Liver (tissue), 9 donors: ENCODE measurements around the gene CPSF4L. TPM values are rescaled to one million over a fixed set of nuclear protein-coding genes. Genes with fewer than 3 reads are reported as not detected.

Experiments used
- DNase-seq: peaks from one replicate; pipeline ENCODE4 v3.0.0-alpha.2; 2017; ENCODE audit warnings: low spot score
- H3K27ac ChIP-seq, 2 donors: one replicate each; pipeline ENCODE4 v1.7.0; 2013; ENCODE audit warnings: inconsistent platforms in 2 of 2, low read length in 2 of 2, control low read depth in 1 of 2, low read depth in 1 of 2, mild to moderate bottlenecking in 1 of 2
- H3K27me3 ChIP-seq, 4 donors: one replicate each; pipeline versions ENCODE4 v1.6.1 to v1.7.0; 2013; ENCODE audit warnings: low read length in 3 of 4, inconsistent platforms in 1 of 4, mild to moderate bottlenecking in 1 of 4, moderate library complexity in 1 of 4; ENCODE audit not compliant: control insufficient read depth in 4 of 4, insufficient read depth in 4 of 4
- H3K36me3 ChIP-seq, 4 donors: one replicate each; pipeline versions ENCODE4 v1.6.1 to v1.7.0; 2013; ENCODE audit warnings: low read length in 3 of 4, mild to moderate bottlenecking in 3 of 4, low read depth in 1 of 4, moderate library complexity in 1 of 4; ENCODE audit not compliant: control insufficient read depth in 4 of 4, insufficient read depth in 3 of 4
- H3K4me1 ChIP-seq, 4 donors: one replicate each; pipeline versions ENCODE4 v1.6.1 to v1.7.0; 2013; ENCODE audit warnings: low read length in 3 of 4, mild to moderate bottlenecking in 3 of 4, moderate library complexity in 1 of 4; ENCODE audit not compliant: control insufficient read depth in 4 of 4, insufficient read depth in 4 of 4
- H3K4me3 ChIP-seq, 3 donors: one replicate each; pipeline versions ENCODE4 v1.6.1 to v1.7.0; 2013; ENCODE audit warnings: low read length in 3 of 3, control low read depth in 1 of 3, low read depth in 1 of 3, mild to moderate bottlenecking in 1 of 3
- H3K9ac ChIP-seq, 2 donors: one replicate each; pipeline ENCODE4 v1.7.0; 2013; ENCODE audit warnings: low read length in 2 of 2, mild to moderate bottlenecking in 2 of 2, moderate library complexity in 2 of 2, control low read depth in 1 of 2, low read depth in 1 of 2
- H3K9me3 ChIP-seq, 4 donors: one replicate each; pipeline versions ENCODE4 v1.6.1 to v1.7.0; 2013; ENCODE audit warnings: low read length in 3 of 4; ENCODE audit not compliant: control insufficient read depth in 4 of 4
- EGR1 ChIP-seq, 2 donors: IDR thresholded peaks; 2 replicates each; pipeline ENCODE4 v1.6.1; 2016 to 2018; ENCODE audit warnings: antibody characterized with exemption in 2 of 2, low read depth in 2 of 2
- FOXA2 ChIP-seq: IDR thresholded peaks from 2 replicates; pipeline ENCODE4 v1.6.1; 2016; ENCODE audit warnings: antibody characterized with exemption
- GABPA ChIP-seq, 2 donors: IDR thresholded peaks in 1 of 2; conservative IDR thresholded peaks in 1 of 2; 2 replicates each; pipeline ENCODE4 v1.6.1; 2016; ENCODE audit warnings: antibody characterized with exemption in 2 of 2, mild to moderate bottlenecking in 1 of 2, moderate library complexity in 1 of 2
- HNF4A ChIP-seq, 2 donors: conservative IDR thresholded peaks; 2 replicates each; pipeline ENCODE4 v1.6.1; 2016; ENCODE audit warnings: antibody characterized with exemption in 2 of 2, mild to moderate bottlenecking in 2 of 2
- HNF4G ChIP-seq: IDR thresholded peaks from 2 replicates; pipeline ENCODE4 v1.6.1; 2016; ENCODE audit warnings: antibody characterized with exemption
- JUND ChIP-seq, 2 donors: IDR thresholded peaks; 2 replicates each; pipeline ENCODE4 v1.6.1; 2016; ENCODE audit warnings: antibody characterized with exemption in 2 of 2
- NR2F2 ChIP-seq: IDR thresholded peaks from 2 replicates; pipeline ENCODE4 v1.6.1; 2016; ENCODE audit warnings: antibody characterized with exemption
- RAD21 ChIP-seq, 2 donors: IDR thresholded peaks; 2 replicates each; pipeline ENCODE4 v1.6.1; 2016; ENCODE audit warnings: antibody characterized with exemption in 2 of 2, mild to moderate bottlenecking in 2 of 2
- RXRA ChIP-seq, 2 donors: IDR thresholded peaks; 2 replicates each; pipeline ENCODE4 v1.6.1; 2017 to 2018; ENCODE audit warnings: antibody characterized with exemption in 2 of 2, mild to moderate bottlenecking in 1 of 2
- SP1 ChIP-seq: IDR thresholded peaks from 2 replicates; pipeline ENCODE4 v1.6.1; 2018; ENCODE audit warnings: antibody characterized with exemption, mild to moderate bottlenecking
- TAF1 ChIP-seq: conservative IDR thresholded peaks from 2 replicates; pipeline ENCODE4 v1.6.1; 2016; ENCODE audit warnings: antibody characterized with exemption, mild to moderate bottlenecking
- YY1 ChIP-seq: IDR thresholded peaks from 2 replicates; pipeline ENCODE4 v1.6.1; 2016; ENCODE audit warnings: antibody characterized with exemption, mild to moderate bottlenecking
- WGBS: extraction: QIAGEN DNeasy Blood & Tissue Kit; methylation state at CpG from one replicate; pipeline ENCODE4 v1.1.7; 2013; 5-methylcytosine and 5-hydroxymethylcytosine counted together
- polyA plus RNA-seq, 2 donors: library from polyadenylated mRNA; stranded (reverse) in 1 of 2; unstranded in 1 of 2; fragments of 200-250 nt in 1 of 2; fragments of >200 nt in 1 of 2; fragmentation: Nextera tagmentation in 1 of 2; extraction: Ambion mirVana in 1 of 2; gene quantifications; one replicate each; pipeline versions ENCODE4 v1.2.1 to v1.2.3, GENCODE V29; 2013 to 2015
- total RNA-seq, 2 donors: library from RNA; depleted of rRNA; stranded (reverse); fragments of >200 nt; gene quantifications; one replicate each; pipeline ENCODE4 v1.2.3, GENCODE V29; 2014
- TF ChIP-seq, protein P1 (sequence below): fragments of 150-350 bp; IDR thresholded peaks from 2 replicates; pipeline ENCODE4 v1.5.1; 2017; ENCODE audit warnings: improper control_type of control experiment, low read depth, low read length; ENCODE audit not compliant: missing input control
- TF ChIP-seq, protein P2 (sequence below): IDR thresholded peaks from 2 replicates; pipeline ENCODE4 v1.6.1; 2016; ENCODE audit warnings: antibody characterized with exemption, mild to moderate bottlenecking
- TF ChIP-seq, protein P3 (sequence below): IDR thresholded peaks from 2 replicates; pipeline ENCODE4 v1.6.1; 2016; ENCODE audit warnings: antibody characterized with exemption
- TF ChIP-seq, protein P4 (sequence below): IDR thresholded peaks from 2 replicates; pipeline ENCODE4 v1.6.1; 2016; ENCODE audit warnings: antibody characterized with exemption
- TF ChIP-seq, protein P5 (sequence below): IDR thresholded peaks from 2 replicates; pipeline ENCODE4 v1.6.1; 2016; ENCODE audit warnings: antibody characterized with exemption
- donor health status: healthy.
- donor health status: healthy.
- donor health status: healthy.
- donor health status: healthy.
- donor health status: healthy.

The CPSF4L gene
- total and polyA plus RNA-seq, 4 donors = not detected

DNA sequence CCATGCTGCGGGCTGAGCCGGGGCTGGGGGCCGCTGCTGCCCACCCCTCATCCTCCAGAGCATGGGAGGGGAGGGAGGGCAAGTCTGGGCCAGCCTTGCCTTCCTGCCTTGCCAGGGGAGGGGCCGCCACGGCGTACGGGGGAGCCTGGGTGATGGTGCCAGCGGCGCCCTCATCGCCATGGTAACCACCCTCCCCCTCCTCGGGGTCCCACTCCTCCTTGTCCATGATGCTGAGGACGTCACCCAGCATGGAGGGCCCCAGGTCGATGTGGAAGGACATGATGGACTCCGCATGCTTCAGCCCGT, 23.9 kb upstream of the CPSF4L start:
- WGBS = 88% methylated on average over 15 of the region's 15 CpGs
- DNase-seq = no peak
- no peak overlapping the region for H3K9ac ChIP-seq
- H3K27ac ChIP-seq = no peak overlapping the region
- peaks cover 2 to 14% (median 5%) of the 10 kb centered on the region in 4 donors for H3K36me3 ChIP-seq
- no peak for TF ChIP-seq FOXA2
- TF ChIP-seq TAF1 = no peak
- TF ChIP-seq, protein P1, sequence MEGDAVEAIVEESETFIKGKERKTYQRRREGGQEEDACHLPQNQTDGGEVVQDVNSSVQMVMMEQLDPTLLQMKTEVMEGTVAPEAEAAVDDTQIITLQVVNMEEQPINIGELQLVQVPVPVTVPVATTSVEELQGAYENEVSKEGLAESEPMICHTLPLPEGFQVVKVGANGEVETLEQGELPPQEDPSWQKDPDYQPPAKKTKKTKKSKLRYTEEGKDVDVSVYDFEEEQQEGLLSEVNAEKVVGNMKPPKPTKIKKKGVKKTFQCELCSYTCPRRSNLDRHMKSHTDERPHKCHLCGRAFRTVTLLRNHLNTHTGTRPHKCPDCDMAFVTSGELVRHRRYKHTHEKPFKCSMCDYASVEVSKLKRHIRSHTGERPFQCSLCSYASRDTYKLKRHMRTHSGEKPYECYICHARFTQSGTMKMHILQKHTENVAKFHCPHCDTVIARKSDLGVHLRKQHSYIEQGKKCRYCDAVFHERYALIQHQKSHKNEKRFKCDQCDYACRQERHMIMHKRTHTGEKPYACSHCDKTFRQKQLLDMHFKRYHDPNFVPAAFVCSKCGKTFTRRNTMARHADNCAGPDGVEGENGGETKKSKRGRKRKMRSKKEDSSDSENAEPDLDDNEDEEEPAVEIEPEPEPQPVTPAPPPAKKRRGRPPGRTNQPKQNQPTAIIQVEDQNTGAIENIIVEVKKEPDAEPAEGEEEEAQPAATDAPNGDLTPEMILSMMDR = no peak
- TF ChIP-seq RAD21 (IDR thresholded peaks at IDR 0.05) = no peak
- no peak for TF ChIP-seq HNF4G
- TF ChIP-seq, protein P2, sequence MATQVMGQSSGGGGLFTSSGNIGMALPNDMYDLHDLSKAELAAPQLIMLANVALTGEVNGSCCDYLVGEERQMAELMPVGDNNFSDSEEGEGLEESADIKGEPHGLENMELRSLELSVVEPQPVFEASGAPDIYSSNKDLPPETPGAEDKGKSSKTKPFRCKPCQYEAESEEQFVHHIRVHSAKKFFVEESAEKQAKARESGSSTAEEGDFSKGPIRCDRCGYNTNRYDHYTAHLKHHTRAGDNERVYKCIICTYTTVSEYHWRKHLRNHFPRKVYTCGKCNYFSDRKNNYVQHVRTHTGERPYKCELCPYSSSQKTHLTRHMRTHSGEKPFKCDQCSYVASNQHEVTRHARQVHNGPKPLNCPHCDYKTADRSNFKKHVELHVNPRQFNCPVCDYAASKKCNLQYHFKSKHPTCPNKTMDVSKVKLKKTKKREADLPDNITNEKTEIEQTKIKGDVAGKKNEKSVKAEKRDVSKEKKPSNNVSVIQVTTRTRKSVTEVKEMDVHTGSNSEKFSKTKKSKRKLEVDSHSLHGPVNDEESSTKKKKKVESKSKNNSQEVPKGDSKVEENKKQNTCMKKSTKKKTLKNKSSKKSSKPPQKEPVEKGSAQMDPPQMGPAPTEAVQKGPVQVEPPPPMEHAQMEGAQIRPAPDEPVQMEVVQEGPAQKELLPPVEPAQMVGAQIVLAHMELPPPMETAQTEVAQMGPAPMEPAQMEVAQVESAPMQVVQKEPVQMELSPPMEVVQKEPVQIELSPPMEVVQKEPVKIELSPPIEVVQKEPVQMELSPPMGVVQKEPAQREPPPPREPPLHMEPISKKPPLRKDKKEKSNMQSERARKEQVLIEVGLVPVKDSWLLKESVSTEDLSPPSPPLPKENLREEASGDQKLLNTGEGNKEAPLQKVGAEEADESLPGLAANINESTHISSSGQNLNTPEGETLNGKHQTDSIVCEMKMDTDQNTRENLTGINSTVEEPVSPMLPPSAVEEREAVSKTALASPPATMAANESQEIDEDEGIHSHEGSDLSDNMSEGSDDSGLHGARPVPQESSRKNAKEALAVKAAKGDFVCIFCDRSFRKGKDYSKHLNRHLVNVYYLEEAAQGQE = no peak
- TF ChIP-seq HNF4A (conservative IDR thresholded peaks at IDR 0.05) = no peak
- no peak for TF ChIP-seq JUND (IDR thresholded peaks at IDR 0.05)
- TF ChIP-seq RXRA (IDR thresholded peaks at IDR 0.05) = no peak
- no peak for TF ChIP-seq NR2F2
- TF ChIP-seq YY1 = no peak
- TF ChIP-seq, protein P3, sequence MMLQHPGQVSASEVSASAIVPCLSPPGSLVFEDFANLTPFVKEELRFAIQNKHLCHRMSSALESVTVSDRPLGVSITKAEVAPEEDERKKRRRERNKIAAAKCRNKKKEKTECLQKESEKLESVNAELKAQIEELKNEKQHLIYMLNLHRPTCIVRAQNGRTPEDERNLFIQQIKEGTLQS = no peak
- no peak for TF ChIP-seq SP1
- no peak for TF ChIP-seq EGR1 (IDR thresholded peaks at IDR 0.05; ENCODE audit: low read depth in 2 of 2)
- TF ChIP-seq, protein P4, sequence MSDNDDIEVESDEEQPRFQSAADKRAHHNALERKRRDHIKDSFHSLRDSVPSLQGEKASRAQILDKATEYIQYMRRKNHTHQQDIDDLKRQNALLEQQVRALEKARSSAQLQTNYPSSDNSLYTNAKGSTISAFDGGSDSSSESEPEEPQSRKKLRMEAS = no peak
- TF ChIP-seq, protein P5, sequence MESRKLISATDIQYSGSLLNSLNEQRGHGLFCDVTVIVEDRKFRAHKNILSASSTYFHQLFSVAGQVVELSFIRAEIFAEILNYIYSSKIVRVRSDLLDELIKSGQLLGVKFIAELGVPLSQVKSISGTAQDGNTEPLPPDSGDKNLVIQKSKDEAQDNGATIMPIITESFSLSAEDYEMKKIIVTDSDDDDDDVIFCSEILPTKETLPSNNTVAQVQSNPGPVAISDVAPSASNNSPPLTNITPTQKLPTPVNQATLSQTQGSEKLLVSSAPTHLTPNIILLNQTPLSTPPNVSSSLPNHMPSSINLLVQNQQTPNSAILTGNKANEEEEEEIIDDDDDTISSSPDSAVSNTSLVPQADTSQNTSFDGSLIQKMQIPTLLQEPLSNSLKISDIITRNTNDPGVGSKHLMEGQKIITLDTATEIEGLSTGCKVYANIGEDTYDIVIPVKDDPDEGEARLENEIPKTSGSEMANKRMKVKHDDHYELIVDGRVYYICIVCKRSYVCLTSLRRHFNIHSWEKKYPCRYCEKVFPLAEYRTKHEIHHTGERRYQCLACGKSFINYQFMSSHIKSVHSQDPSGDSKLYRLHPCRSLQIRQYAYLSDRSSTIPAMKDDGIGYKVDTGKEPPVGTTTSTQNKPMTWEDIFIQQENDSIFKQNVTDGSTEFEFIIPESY = no peak
- no peak for TF ChIP-seq GABPA (IDR thresholded peaks at IDR 0.05 in 1 of 2, conservative IDR thresholded peaks at IDR 0.05 in 1 of 2)
- H3K9me3 ChIP-seq = no peaks in the 10 kb centered on the region
- no peak overlapping the region for H3K4me3 ChIP-seq
- peaks cover 20 to 41% (median 34%) of the 10 kb centered on the region in 4 donors for H3K4me1 ChIP-seq
- H3K27me3 ChIP-seq = no peaks in the 10 kb centered on the region
